Stimulated activated CD8-positive, alpha-beta memory T cell treated with anti-CD3 and anti-CD28 coated beads, Interleukin-2, amount 100 ng/mL, for 1 hour (primary cell): Measurements from ENCODE around the gene UCHL5.
"Not testable (repeated sequence)": the region's sequence is repeated elsewhere in the genome, so short reads cannot be mapped to it uniquely, and the experiment has no call there.

Experiments
- DNase-seq, 2 donors: peaks; one replicate each; pipeline ENCODE4 v3.0.0-alpha.2; 2020; ENCODE audit warnings: low read depth in 2 of 2

UCHL5 gene

DNA sequence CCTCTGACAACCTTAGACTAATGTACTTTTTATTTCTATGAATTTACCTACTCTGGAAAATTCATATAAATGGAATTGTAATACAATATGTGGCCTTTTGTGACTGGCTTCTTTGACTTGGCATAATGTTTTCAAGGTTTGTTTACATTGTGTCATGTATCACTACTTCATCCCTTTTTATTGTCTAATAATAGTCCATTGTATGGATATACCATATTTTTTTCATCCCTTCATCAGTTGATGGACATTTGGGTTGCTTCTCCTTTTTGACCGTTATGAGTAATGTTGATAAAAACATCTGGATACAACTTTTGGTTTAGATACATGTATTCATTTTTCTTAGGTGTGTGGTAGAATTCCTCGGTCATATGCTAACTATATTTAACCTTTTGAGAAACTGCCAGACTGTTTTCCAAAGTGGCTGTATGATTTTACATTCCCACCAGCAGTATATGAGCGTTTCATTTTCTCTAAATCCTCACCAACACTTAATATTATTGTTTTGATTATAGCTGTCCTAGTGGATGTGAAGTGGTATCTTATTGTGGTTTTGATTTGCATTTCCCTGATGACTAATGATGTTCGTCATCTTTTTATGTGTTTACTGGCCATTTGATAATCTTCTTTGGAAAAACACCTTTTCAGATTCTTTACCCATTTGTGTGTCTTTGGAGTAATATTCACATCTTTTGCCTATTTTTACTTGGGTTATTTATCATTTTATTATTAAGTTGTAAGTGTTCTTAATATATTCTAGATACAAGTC lies 3.7 kb upstream of the UCHL5 start:
- DNase-seq: no peak

DNA sequence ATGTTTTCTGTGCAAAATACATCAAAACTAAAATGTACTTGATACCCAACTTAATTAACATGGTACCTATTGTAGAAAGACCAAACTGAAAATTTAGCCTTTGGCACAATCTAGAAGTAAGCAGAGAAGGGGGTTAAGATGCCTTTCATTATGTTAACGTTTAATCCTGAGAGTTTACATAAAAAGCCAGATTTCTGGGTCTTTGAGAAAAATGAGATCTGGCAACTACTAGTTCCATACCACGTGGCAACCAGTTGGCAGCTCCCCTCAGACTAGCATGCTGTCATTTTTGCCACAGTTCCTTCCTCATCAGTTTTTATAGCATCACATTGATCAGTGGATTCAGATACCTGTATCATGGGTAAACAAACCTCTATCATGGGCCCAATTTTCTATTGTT lies 1.8 kb upstream of the UCHL5 start:
- no peak for DNase-seq

DNA sequence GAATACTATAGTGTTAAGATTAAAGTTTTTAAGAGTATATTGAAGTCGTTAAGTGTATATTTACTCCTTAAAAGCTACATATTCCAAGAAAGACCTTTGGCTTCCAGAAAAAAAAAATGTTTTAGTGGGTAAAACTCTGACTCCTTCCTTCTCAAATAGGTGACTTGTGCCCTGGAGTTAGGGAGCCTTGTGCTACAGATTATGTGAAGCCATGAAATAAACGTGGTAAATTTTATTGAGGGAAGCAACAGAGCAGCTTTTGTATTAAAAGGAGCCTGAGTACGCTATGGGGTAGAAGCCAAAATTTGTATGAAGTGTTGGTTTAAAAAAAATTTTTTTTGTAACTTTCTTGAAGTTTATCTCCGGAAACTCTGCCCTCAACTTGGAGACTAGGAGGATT lies 1.2 kb upstream of the UCHL5 start:
- DNase-seq: no peak

DNA sequence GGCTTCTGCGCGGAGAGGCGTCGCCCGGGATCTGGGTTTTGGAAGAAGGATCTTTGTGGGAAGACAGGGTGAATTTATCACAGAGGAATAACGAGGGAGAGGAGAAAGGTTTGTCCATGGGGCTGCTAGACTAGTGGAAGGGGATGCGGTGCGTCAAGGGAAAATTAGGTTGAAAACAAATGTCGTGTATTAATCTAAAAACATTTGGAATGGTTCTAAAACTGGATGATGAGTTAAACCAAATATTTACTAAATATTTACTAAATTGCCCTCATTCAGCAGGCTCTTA lies 899 bp upstream of the UCHL5 start:
- DNase-seq: no peak

DNA sequence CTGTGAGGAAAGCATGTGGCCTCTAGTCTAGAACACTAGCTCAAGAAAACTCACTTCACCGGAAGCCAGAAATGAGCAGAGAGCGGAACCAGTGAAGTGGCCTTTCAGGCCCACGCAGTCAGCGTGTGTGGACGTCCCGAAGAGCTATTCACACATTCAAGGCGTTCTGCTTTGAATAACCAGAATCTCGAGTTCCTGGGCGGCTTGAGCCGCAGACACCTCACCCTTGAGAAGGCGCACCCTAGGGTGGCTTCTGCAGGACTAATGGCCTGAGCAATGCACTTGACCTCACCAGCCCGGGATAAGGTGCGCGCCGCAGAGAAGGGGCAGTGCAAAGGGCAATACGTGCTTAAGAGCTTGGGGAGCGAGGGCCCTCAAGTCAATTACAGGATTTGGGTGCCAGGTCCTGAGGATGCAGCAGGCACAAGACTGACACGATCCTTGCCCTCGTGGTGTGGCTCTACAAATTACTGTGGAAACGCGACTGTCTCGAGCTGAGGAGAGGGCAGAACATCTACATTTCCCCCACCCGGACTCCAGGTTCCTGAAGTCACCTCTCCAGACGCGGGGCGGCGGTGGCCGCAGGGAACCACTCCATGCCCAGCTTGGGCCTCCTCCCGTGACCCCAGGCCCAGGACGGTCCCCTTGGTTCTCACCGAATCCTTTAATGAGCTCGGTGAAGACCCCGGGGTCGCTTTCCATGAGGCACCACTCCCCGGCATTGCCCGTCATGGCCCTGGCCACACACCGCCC lies 455 bp downstream of the UCHL5 start:
- peak; percentile 27 for DNase-seq

DNA sequence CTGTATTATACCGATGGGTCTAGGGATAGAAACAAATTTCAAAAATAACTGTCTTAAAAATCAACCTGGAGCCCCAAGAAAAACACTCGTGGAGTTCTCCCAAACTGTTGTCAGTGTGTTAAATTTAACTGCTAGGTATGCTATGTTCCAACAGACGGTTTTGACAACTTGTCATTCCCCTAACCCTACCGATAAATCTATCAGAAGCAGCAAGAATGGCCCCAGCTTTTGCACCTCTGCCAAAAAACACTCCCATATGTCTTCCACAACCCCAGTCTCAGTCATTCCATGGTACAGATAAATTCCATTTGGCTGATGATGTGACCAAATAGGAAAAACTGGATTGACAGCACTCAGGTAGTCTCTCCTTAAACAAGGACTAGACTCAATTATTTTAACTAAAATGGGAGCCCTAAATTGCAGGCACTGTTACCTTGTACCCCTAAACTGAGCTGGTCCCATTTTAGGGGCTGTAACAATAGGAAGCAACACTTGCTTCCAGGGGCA lies 4.9 kb downstream of the UCHL5 start:
- DNase-seq: no peak

DNA sequence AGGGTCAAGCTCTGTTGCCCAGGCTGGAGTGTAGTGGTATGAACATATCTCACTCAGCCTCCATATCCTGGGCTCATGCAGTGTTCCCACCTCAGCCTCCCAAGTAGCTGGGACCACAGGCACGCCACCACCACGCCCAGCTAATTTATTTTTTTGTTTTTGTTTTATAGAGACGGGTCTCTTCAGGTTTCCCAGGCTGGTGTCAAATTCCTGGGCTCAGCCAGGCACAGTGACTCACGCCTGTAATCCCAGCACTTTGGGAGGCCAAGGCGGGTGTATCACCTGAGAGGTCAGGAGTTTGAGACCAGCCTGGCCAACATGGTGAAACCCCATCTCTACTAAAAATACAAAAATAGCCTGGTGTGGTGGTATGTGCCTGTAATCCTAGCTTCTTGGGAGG lies 10.2 kb downstream of the UCHL5 start:
- not testable (repeated sequence) for DNase-seq

DNA sequence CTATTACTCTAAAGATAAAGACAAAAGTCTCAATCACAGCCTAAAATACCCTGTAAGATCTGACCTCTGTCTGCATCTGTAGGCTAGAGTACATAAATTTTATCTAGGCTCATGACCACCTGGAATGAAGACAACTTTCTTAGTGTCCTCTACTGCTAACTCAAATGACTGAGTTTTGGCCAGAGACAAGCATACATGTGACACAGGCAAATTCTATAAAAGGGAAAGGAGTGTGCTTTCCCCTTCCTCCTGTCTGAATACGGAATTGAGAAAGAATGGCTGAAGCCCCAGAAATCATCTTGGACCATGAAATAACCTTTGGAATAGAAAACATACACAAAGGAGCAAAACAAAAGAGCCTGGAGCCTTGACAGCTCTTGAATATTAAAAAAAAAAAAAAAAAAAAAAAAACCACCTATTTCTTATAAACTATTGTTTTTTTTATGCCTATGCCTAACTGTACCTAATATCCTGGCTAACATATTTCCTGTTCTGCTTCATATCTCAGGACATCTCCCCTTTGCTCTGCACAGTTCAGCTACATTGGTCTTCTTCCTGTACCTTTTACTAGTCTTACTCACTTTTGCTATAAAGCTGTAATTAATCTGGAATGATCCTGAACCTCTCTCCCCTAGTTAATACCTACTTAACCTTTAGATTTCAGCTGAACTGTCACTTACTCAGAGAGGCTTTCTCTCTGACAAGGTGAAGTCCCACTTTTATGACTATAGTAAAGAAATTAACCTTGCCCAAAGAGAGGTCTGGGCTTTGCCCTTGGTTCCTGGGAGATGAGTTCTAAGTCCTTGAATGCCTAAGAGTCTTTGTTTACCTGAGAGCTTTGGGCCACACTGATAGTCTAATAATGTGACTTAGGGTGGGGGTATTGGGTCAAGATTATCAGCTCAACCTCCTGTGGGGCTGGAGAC lies 16.1 kb downstream of the UCHL5 start:
- DNase-seq: no peak

DNA sequence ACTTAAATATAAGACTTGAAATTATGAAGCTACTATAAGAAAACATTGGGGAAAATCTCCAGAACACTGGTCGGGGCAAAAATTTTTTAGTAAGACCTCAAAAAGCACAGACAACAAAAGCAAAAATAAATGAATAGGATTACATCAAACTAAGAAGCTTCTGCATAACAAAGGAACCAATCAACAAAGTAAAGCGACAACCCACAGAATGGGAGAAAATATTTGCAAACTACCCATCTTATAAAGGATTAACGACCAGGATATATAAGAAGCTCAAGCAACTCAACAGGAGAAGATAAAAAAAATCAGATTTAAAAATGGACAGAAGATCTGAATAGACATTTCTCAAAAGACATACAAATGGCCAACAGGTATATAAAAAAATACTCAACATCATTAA lies 19.1 kb downstream of the UCHL5 start:
- no peak for DNase-seq

DNA sequence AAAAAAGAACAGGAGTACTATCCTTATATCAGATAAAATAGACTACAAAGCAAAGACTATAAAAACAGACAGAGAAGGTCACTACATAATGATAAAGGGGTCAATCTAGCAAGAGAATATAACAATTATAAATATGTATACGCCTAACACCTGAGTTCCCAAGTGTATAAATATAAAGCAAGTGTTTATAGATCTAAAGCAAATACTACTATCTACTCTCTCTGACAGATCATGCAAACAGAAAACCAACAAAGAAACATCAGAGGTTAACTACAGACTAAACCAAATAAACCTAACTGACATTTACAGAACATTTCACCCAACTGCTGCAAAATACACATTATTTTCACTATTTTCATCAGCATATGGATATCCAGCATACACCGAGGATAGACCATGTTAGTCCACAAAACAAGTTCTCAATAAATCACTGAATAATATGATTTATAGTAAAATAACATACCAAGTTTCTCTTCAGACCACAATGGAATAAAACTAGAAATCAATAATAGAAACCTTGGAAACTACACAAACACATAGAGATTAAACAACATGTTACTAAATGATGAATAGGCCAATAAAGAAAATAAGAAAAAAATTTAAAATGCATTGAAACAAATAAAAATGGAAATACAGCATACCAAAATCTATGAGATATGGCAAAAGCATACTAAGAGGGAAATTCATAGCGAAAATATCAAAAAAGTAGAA lies 22.7 kb downstream of the UCHL5 start:
- no peak for DNase-seq

DNA sequence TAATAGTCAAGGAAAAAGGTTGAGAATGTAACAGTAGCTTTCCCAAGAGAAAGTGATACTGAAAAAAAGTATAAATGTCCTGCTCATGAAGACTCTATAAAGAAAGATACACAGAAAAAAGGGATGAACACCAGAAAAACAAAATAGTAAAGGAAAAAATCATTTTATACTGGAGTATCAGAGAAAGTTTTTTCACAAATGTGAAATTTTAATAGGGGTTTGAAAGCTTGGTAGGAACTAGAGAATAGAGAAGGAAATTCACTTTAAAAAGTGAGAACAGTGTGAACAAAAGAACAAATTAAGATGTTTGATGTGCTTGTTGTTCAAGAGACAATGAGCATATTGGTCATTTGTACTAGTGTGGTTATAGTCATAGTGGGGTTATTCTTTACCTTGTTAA lies 25.6 kb downstream of the UCHL5 start:
- no peak for DNase-seq

DNA sequence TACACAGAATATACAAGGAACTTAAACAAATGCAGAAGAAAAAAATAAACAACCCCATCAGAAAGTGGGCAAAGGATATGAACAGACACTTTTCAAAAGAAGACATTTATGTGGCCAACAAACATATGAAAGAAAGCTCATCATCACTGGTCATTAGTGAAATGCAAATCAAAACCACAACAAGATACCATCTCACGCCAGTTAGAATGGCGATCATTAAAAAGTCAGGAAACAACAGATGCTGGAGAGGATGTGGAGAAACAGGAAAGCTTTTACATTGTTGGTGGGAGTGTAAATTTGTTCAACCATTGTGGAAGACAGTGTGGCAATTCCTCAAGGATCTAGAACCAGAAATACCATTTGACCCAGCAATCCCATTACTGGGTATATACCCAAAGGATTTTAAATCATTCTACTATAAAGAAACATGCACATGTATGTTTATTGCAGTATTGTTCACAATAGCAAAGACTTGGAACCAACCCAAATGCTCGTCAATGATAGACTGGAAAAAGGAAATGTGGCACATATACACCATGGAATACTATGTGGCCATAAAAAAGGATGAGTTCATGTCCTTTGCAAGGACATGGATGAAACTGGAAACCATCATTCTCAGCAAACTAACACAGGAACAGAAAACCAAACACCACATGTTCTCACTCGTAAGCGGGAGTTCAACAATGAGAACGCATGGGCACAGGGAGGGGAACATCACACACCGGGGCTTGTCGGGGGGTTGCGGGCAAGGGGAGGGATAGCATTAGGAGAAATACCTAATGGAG lies 26.3 kb downstream of the UCHL5 start:
- not testable (repeated sequence) for DNase-seq

DNA sequence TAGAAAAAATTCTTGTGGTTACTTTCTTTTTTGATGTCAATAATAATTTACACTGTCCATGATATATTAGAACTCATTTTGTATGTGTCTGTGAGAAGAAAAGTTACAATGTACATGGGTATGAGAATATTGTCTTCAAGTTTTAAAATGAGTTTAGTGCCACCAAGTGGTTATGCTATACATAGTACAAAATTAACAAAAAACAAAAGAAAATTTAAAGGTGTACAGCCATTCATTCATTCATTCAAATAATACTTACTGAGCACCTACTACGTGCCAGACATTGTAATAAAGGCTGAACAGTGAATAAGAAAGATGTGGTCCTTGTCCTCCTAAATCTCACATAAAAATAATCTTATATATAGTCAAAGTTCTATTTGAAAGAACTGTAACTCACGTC lies 27.7 kb downstream of the UCHL5 start:
- no peak for DNase-seq

DNA sequence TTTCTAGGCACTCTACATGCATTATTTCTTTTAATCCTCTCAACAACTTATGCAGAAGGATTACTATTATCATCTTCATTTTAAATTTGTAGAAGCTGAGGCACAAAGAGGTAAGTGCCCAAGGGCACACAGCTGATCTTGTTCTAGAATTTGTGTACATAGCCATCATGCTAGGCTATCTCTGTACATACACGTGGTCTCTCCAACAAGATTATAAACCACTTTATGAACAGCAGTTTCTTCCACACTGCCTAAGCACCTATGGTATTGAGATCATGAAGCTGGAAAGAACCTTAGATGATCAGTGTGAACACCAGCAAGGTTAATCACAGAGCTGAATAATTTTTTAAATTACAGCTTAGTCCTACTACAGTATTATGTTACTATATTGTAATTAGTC lies 28.9 kb downstream of the UCHL5 start:
- DNase-seq: no peak

DNA sequence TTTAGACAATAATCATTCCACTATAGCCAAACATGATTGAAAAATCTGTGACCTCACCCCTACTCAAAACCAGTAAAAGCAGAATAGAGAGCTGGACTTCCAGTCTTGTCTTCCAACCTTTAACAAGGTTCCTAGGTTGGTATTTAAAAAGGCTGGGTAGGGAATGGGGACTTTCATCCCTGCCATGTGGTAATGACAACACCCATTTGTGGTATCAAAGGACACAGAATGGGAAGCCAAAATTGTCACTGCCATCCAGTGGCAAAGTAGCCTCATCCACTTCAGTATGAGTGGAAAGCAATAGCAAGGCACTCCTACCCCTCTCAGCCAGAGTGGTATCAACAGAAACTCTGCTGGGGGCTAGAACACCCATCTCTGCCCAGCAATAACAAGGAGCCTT lies 33.9 kb downstream of the UCHL5 start:
- no peak for DNase-seq

DNA sequence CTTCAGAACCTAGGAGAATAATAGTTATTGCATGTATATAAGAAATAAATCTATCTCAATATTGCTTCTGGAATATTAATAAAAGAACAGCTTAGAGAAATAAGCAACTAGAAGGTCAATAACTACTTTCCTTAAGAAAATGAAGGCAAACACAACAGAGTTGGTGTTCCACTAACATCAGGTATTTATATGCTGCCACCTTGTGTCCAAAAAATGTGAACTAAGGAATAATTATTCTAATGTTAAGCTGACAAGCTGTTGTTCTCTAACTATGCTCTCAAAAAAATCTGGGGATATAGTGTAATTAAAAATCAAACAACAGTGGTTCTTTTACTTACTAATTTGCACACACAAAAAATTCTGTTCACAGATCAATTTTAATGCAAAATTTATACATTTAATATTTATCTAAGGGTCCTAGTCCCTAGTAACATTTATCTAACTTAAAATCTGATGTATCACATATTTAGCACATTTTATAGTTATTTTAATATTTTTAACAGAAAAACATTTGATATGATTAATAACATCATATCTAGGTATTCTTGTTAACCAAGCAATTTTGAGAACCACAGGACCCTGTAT lies 39.6 kb downstream of the UCHL5 start:
- no peak for DNase-seq

DNA sequence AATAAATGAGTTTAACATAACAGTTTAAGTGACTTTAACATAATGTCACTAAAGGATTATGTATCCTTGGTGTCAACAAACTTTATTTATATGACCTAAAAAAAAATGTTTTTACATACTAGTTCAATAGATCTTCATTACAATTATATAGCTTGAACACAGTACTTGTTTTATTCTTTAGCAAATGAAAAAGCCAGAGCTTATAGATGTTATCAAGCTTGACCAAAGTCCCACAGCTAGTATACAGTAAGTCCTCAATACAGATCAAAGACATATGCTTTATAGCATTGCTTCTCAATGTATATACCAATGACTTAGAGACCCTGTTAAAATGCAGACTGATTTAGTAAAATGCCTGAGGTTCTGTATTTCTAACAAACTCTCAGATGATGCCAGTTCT lies 42.4 kb downstream of the UCHL5 start:
- no peak for DNase-seq

DNA sequence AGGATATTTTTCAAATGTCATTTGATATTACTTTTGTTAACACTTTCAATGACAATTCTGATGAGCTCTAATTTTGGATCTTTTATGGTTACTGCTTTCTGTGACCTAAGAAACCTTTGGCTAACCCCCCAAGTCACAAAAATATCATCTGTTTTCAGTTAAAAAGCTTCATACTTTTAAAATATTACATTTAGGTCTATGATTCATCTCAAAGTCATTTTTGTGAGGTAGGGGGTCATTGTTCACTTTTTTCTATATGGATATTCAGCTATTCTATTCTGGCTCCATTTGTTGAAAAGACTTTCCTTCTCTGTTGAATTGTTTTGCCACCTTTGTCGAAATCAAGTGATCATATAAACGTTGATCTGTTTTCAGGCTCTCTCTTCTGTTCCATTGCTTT lies 44.8 kb downstream of the UCHL5 start:
- no peak for DNase-seq

DNA sequence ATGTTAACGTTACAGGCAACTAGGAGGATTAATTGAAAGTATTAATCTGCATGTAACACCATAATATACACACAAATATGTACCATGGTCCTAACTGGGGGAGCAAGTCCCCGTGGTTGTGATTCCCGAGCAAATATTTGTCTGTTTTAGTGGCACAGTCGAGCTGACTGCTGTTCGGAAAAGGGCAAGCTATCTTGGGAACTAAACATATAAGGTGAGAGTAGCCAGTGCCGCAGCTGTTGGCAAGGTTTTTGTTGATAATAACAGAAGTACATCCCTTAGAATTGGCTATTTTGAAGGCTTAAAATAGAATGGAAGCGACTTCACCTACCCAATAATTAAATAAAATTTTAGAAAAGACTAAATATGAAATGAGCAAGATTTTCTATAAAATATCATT lies 45.5 kb downstream of the UCHL5 start:
- no peak for DNase-seq

DNA sequence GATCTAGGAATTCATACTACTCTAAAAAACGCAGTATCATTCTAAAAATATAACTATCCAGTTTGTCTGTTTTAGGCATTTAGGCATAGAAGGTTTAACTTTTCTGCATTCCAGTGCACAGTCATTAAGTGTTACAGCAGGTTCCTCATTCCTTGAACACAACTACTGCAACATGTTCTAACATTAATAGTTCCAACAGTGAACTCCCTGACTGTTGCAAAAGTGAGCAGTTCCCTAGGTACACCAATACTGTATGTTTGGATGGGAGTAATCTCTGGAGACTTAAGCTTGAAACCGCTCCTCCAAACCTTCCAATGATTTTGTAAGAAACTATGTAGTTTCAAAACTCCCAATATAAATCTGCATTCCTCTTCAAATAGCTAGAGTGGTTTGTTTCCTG lies 46.2 kb downstream of the UCHL5 start:
- no peak for DNase-seq

DNA sequence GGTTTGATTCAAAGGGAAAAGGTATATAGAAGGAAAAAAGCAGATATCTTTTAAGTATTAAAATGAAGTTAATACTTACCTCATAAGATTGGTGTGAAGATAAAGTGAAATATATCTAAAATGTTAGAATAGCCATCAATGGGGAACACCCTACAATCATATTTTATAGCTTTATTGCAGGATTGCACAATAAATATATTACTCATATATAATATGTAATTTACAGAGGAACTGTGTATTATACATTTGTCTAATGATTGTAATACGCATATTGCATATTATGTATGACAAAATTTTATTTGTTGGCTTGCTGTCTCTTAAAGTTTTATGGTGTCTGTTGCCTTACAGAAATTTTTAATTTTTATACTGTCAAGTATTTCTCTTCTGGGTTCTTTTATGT lies 47.8 kb downstream of the UCHL5 start:
- no peak for DNase-seq
